HepG2 (cell line): ENCODE results near the gene THSD8. TPM values are rescaled to one million over a fixed set of nuclear protein-coding genes. Genes with fewer than 3 reads are reported as not detected.

Experiments used
- ATAC-seq: fragments of 200-7000 bp; cut with Tn5 transposase; 3 replicates; pipeline ENCODE4 v1.9.1; 2020; ENCODE audit warnings: mild to moderate bottlenecking, moderate library complexity
- BruUV-seq: library from RNA; stranded (reverse); fragments of 400-500 nt; replicated peaks from 2 replicates; lab custom pipeline; 2021; lab: Mats Ljungman, UMichigan
- CTCF ChIA-PET: fragments of 300-600 bp; formaldehyde crosslinking; extraction: SDS; loops from one replicate; lab custom pipeline; 2021; ENCODE audit warnings: low total read pairs, inconsistent platforms, low intra/inter-chr PET ratio; lab: Yijun Ruan, JAX
- POLR2A ChIA-PET: fragments of 350-600 bp; sonication (Branson Sonifier 250); formaldehyde crosslinking; loops from one replicate; lab custom pipeline; 2020; ENCODE audit warnings: antibody characterized with exemption, inconsistent platforms; lab: Yijun Ruan, JAX
- DNase-seq: peaks from one replicate; pipeline ENCODE4 v3.0.0-alpha.2; 2015; ENCODE audit warnings: low spot score
- FAIRE-seq: peaks from 3 replicates; lab custom pipeline; 2011; peaks lifted over from hg19 to GRCh38; lab: Jason Lieb, UNC
- H2AFZ ChIP-seq: one replicate; pipeline ENCODE4 v1.6.1; 2011; ENCODE audit warnings: low read length, inconsistent platforms
- H3K27ac ChIP-seq: fragments of 300-600 bp; 3 replicates; pipeline ENCODE4 v1.8.0; 2011; ENCODE audit warnings: mixed run types, mild to moderate bottlenecking, mixed read lengths, low read length, inconsistent platforms; ENCODE audit not compliant: insufficient read depth; ENCODE audit errors: extremely low read length
- H3K27me3 ChIP-seq, 2 experiments: fragments of 200-600 bp in 1 of 2; 2 replicates in 1 of 2; 3 replicates in 1 of 2; pipeline versions ENCODE4 v1.6.0 to v1.8.0; 2011; ENCODE audit warnings: low read length in 2 of 2, mild to moderate bottlenecking in 2 of 2, moderate library complexity in 2 of 2, inconsistent platforms in 1 of 2; ENCODE audit not compliant: insufficient read depth in 2 of 2, control insufficient read depth in 1 of 2
- H3K36me3 ChIP-seq, 2 experiments: fragments of 200-600 bp in 1 of 2; replicated peaks in 1 of 2; 2 replicates in 1 of 2; 3 replicates in 1 of 2; pipeline versions ENCODE4 v1.5.1 to v1.8.0; 2011; ENCODE audit warnings: low read length in 2 of 2, inconsistent platforms in 1 of 2; ENCODE audit not compliant: insufficient read depth in 2 of 2, control insufficient read depth in 1 of 2
- H3K4me1 ChIP-seq: 2 replicates; pipeline ENCODE4 v1.5.1; 2012; ENCODE audit warnings: low read length, inconsistent platforms; ENCODE audit not compliant: insufficient read depth
- H3K4me2 ChIP-seq: 2 replicates; pipeline ENCODE4 v1.6.0; 2011; ENCODE audit warnings: low read depth, low read length, inconsistent platforms
- H3K4me3 ChIP-seq, 3 experiments: fragments of 200-600 bp in 1 of 3; sonication (generic), shearing (Covaris generic) in 1 of 3; replicated peaks in 1 of 3; 2 replicates each; pipeline ENCODE4 v1.5.1; 2011 to 2016; ENCODE audit warnings: low read length in 3 of 3, inconsistent platforms in 2 of 3, low read depth in 2 of 3, mild to moderate bottlenecking in 2 of 3, control low read depth in 1 of 3, mixed read lengths in 1 of 3; ENCODE audit not compliant: insufficient read depth in 1 of 3
- H3K79me2 ChIP-seq: one replicate; pipeline ENCODE4 v1.6.1; 2011; ENCODE audit warnings: low read length, inconsistent platforms; ENCODE audit not compliant: insufficient read depth
- H3K9ac ChIP-seq: 2 replicates; pipeline ENCODE4 v1.6.0; 2011; ENCODE audit warnings: mild to moderate bottlenecking, low read depth, low read length, inconsistent platforms; ENCODE audit not compliant: insufficient read depth
- H3K9me3 ChIP-seq: 2 replicates; pipeline ENCODE4 v1.5.1; 2012; ENCODE audit warnings: mild to moderate bottlenecking, low read length
- H4K20me1 ChIP-seq: 2 replicates; pipeline ENCODE4 v1.6.0; 2011; ENCODE audit warnings: inconsistent platforms, mild to moderate bottlenecking, low read length, moderate library complexity; ENCODE audit not compliant: insufficient read depth
- ATF5 ChIP-seq: sonication (generic); formaldehyde crosslinking; IDR thresholded peaks from 2 replicates; pipeline ENCODE4 v1.4.0; 2020; ENCODE audit warnings: mild to moderate bottlenecking, low read depth, missing genetic modification reagents
- HHEX ChIP-seq: IDR thresholded peaks from 2 replicates; pipeline ENCODE4 v1.6.1; 2016; ENCODE audit warnings: control low read depth
- LCORL ChIP-seq, 2 experiments: fragments of 450-650 bp in 1 of 2; sonication (generic) in 1 of 2; formaldehyde crosslinking in 1 of 2; IDR thresholded peaks; 2 replicates each; pipeline versions ENCODE4 v1.5.0 to v1.6.1; 2017 to 2020; ENCODE audit warnings: antibody characterized with exemption in 1 of 2, missing genetic modification reagents in 1 of 2
- ZGPAT ChIP-seq: IDR thresholded peaks from 2 replicates; pipeline ENCODE4 v1.6.1; 2016; ENCODE audit warnings: mild to moderate bottlenecking
- ZNF549 ChIP-seq: sonication (generic); formaldehyde crosslinking; IDR thresholded peaks from 2 replicates; pipeline ENCODE4 v1.5.0; 2020; ENCODE audit warnings: missing genetic modification reagents
- ZNF569 ChIP-seq: sonication (generic); formaldehyde crosslinking; IDR thresholded peaks from 2 replicates; pipeline ENCODE4 v1.5.0; 2020; ENCODE audit warnings: mild to moderate bottlenecking, missing genetic modification reagents, moderate library complexity, borderline replicate concordance
- ZNF672 ChIP-seq: sonication (generic); formaldehyde crosslinking; IDR thresholded peaks from 2 replicates; pipeline ENCODE4 v1.8.1; 2022; ENCODE audit warnings: missing genetic modification reagents
- ZNF687 ChIP-seq: sonication (generic); formaldehyde crosslinking; IDR thresholded peaks from 2 replicates; pipeline ENCODE4 v1.5.1; 2020; ENCODE audit warnings: mild to moderate bottlenecking, missing genetic modification reagents, moderate library complexity
- ZNF879 ChIP-seq: sonication (generic); formaldehyde crosslinking; IDR thresholded peaks from 2 replicates; pipeline ENCODE4 v1.8.1; 2023; ENCODE audit warnings: missing genetic modification reagents
- WGBS: methylation state at CpG from one replicate; pipeline ENCODE4 v1.1.6; 2017; ENCODE audit warnings: low lambda C conversion rate; 5-methylcytosine and 5-hydroxymethylcytosine counted together
- in situ Hi-C: cut with HindIII; loops from 2 replicates; pipeline ENCODE4 v1.10.0; 2017; ENCODE audit warnings: low pct_unique_long_range_greater_than_20kb; ENCODE audit not compliant: extremely low pct_ligation_motif_present
- intact Hi-C: fragments of 100-400 bp; cut with micrococcal nuclease; formaldehyde crosslinking; loops from one replicate; pipeline ENCODE4 v1.10.0; 2022; ENCODE audit not compliant: unreplicated experiment
- polyA plus RNA-seq, 8 experiments: library from polyadenylated mRNA; depleted of rRNA in 3 of 8; stranded (reverse) in 7 of 8; unstranded in 1 of 8; fragments of >200 nt; fragmentation: Illumina TruSeq in 4 of 8; extraction: Trizol in 4 of 8; gene quantifications; 2 replicates each; pipeline versions ENCODE4 v1.2.1 to v1.2.3, GENCODE V29; 2011 to 2016; ENCODE audit warnings: low read depth in 4 of 8, missing spikeins in 1 of 8, mixed read lengths in 1 of 8; ENCODE audit not compliant: insufficient read depth in 1 of 8
- total RNA-seq, 5 experiments: library from RNA; depleted of rRNA; stranded (reverse); fragments of >200 nt; fragmentation: Illumina TruSeq; extraction: Trizol; gene quantifications; 2 replicates each; pipeline ENCODE4 v1.2.3, GENCODE V29; 2016; ENCODE audit warnings: low read depth in 1 of 5

The THSD8 gene
- total and polyA plus RNA-seq, 2 of the 13 experiments (the other 11 are each of a cell fraction or from before 2014, with no cell fraction given): 4.8 to 14.9 TPM

- no peak overlapping the region for H3K4me3 ChIP-seq
- TF ChIP-seq ZNF569 (CRISPR knock-in tag) (no peak), ATF5 (CRISPR knock-in tag) (no peak), HHEX (no peak), ZNF879 (CRISPR knock-in tag) (no peak), LCORL (IDR thresholded peaks at IDR 0.05) (no peak), LCORL (CRISPR knock-in tag; IDR thresholded peaks at IDR 0.05) (no peak), ZNF672 (CRISPR knock-in tag) (no peak)
- TF ChIP-seq, all 625 proteins: peak for 0
- Histone ChIP-seq H3K27ac (no peak overlapping the region), H3K4me2 (no peak overlapping the region), H3K9me3 (no peaks in the 10 kb centered on the region), H3K79me2 (no peaks in the 10 kb centered on the region), H2AFZ (no peak overlapping the region), H3K4me1 (0 out of 2 replicates have a peak, but pooled peaks cover 4% of the 10 kb centered on the region), H3K9ac (no peak overlapping the region), H3K27me3 (no peaks in the 10 kb centered on the region), H4K20me1 (no peaks in the 10 kb centered on the region), H3K36me3 (0 out of 5 replicates have a peak, but pooled peaks cover 0 to 1% of the 10 kb centered on the region in 2 experiments)
- intact Hi-C loops (loop anchor here (2.0 kb wide), 1 partner anchor 82 kb away; no protein-coding TSS in a partner anchor), in situ Hi-C loops (loop anchor here (5.0 kb wide), 1 partner anchor 35 kb away; the partner anchor contains the start of genes PRDX2 and THSD8)
- FAIRE-seq (no peak), DNase-seq (no peak), ATAC-seq (no peak)
- CTCF ChIA-PET: no interaction called here
- 97% methylated on average over 11 of the region's 11 CpGs for WGBS
- POLR2A ChIA-PET: interaction anchor here (1.5 to 2.4 kb wide), 2 partner anchors 8 to 25 kb away, joined by 13 to 31 read pairs; partner anchors contain the start of genes HOOK2 and JUNB
- BruUV-seq: no TSS peak
Observed at GRCh38 chr19:12767150-12767549, 34.7 kb upstream of the THSD8 start.

- H4K20me1 ChIP-seq: no peaks in the 10 kb centered on the region
- DNase-seq (no peak), FAIRE-seq (no peak), ATAC-seq (no peak)
- 95% methylated on average over 15 of the region's 15 CpGs for WGBS
- H3K4me3 ChIP-seq: no peak overlapping the region
- intact Hi-C loops: loop anchor here (2.0 kb wide), 1 partner anchor 81 kb away; no protein-coding TSS in a partner anchor
- no peaks in the 10 kb centered on the region for H3K79me2 ChIP-seq
- no peaks in the 10 kb centered on the region for H3K27me3 ChIP-seq
- 0 out of 5 replicates have a peak, but pooled peaks cover 0 to 1% of the 10 kb centered on the region in 2 experiments for H3K36me3 ChIP-seq
- H3K4me1 ChIP-seq: 0 out of 2 replicates have a peak, but pooled peaks cover 4% of the 10 kb centered on the region
- H2AFZ ChIP-seq: no peak overlapping the region
- H3K4me2 ChIP-seq: no peak overlapping the region
- in situ Hi-C loops: loop anchor here (5.0 kb wide), 1 partner anchor 35 kb away; the partner anchor contains the start of genes PRDX2 and THSD8
- ChIA-PET CTCF (no interaction called here), POLR2A (interaction anchor here (2.4 kb wide), 1 partner anchor 25 kb away, joined by 31 read pairs; the partner anchor contains the start of gene JUNB)
- H3K27ac ChIP-seq: no peak overlapping the region
- no TSS peak for BruUV-seq
- no peak overlapping the region for H3K9ac ChIP-seq
- H3K9me3 ChIP-seq: no peaks in the 10 kb centered on the region
- TF ChIP-seq ZNF549 (CRISPR knock-in tag) (no peak), ZGPAT (no peak), ZNF687 (CRISPR knock-in tag) (no peak)
Observed at GRCh38 chr19:12767666-12768065, 34.2 kb upstream of the THSD8 start.
